Left kidney (tissue), 2 donors: ENCODE measurements around the gene TDP2. TPM values are rescaled to one million over a fixed set of nuclear protein-coding genes. Genes with fewer than 3 reads are reported as not detected.

Source experiments
- DNase-seq: peaks from one replicate; pipeline ENCODE4 v3.0.0-alpha.2; 2013
- polyA plus RNA-seq: library from polyadenylated mRNA; unstranded; fragments of 120-200 nt; gene quantifications from one replicate; pipeline ENCODE4 v1.2.1, GENCODE V29; 2013; ENCODE audit not compliant: insufficient read length

The TDP2 gene
- polyA plus RNA-seq, 1 donor, result 68.8 TPM

DNA sequence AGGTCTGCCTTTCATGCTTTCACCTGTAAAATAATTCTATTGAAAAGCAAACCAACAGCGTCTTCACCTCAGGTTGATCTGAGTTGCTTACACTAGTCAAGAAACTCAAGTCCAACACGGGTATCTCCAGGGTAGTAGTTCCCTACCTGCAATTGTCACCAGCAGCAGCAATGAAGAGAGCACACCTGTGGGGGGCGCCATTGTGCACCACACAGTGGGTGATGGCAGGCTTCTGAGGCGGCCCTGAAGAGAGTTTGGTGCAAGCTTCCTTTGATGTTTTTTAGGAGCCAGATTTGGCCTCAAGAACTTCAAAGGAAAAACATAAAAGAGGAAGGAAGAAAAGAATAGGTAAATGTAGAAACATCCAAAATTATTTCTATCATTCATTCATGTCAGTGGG lies 65.8 kb downstream of the TDP2 start:
- no peak for DNase-seq

Other genes with a start within 250 kb of the TDP2 start
- gene GPLD1, start 177.3 kb downstream of the TDP2 start, polyA plus RNA-seq, result 5.3 TPM
- 31.9 TPM for gene ALDH5A1, start 171.9 kb downstream of the TDP2 start, polyA plus RNA-seq
- gene KIAA0319, start 20.7 kb downstream of the TDP2 start, polyA plus RNA-seq, result 0.48 TPM
- gene ACOT13, start 178 bp upstream of the TDP2 start, polyA plus RNA-seq, result 36.7 TPM
- 146 TPM for gene C6orf62, start 52.3 kb upstream of the TDP2 start, polyA plus RNA-seq
- gene GMNN, start 108.0 kb upstream of the TDP2 start, polyA plus RNA-seq, result 68.1 TPM
- not detected for gene ARMH2, start 132.0 kb upstream of the TDP2 start, polyA plus RNA-seq